Melanocyte of skin (primary cell): Measurements from ENCODE around the gene DNASE2. TPM values are rescaled to one million over a fixed set of nuclear protein-coding genes. Genes with fewer than 3 reads are reported as not detected.

Source experiments
- small RNA-seq, 2 donors: library from RNA; depleted of rRNA; stranded (forward); fragments of <200 nt; gene quantifications; one replicate each; pipeline ENCODE3, GENCODE V24; 2012
- total RNA-seq, 2 donors: library from RNA; depleted of rRNA; stranded (reverse); fragments of >200 nt; gene quantifications; 2 replicates each; pipeline ENCODE4 v1.2.3, GENCODE V29; 2012

DNASE2 gene, protein sequence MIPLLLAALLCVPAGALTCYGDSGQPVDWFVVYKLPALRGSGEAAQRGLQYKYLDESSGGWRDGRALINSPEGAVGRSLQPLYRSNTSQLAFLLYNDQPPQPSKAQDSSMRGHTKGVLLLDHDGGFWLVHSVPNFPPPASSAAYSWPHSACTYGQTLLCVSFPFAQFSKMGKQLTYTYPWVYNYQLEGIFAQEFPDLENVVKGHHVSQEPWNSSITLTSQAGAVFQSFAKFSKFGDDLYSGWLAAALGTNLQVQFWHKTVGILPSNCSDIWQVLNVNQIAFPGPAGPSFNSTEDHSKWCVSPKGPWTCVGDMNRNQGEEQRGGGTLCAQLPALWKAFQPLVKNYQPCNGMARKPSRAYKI
- total RNA-seq, result 10 to 100 TPM; 28.0 to 42.3 TPM

DNA sequence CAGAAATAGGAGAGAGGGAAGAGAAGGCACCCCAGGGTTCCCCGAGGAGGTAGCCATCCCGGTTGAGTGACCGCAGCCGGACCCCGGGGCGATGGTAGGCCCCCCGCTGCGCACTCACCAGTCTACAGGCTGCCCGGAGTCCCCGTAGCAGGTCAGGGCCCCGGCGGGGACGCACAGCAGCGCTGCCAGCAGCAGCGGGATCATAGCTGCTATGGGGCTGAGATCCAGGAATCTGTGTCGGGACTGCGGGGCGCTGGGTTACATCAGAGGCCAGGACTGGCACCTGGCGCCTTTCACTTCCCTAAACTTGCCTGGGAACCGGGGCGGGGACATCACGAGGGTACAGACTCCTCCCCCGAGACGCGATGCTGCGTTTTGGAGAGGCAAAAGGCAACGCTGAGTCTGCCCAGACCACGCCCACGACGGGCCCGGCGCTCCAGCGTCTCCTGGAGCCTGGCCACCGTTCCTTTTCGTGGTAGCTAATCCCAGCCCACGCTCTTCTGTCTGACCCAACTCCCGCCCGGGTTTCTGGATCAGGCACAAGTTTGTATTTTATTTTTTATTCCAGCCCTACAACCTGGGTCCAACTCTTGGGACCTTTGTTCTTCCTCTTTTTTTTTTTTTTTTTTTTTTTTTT, at the start of gene DNASE2:
DNASE2 (minus strand) TSS at position 278 of the 637 bp plus-strand sequence; CDS start at position 204, 74 bp downstream.

DNA sequence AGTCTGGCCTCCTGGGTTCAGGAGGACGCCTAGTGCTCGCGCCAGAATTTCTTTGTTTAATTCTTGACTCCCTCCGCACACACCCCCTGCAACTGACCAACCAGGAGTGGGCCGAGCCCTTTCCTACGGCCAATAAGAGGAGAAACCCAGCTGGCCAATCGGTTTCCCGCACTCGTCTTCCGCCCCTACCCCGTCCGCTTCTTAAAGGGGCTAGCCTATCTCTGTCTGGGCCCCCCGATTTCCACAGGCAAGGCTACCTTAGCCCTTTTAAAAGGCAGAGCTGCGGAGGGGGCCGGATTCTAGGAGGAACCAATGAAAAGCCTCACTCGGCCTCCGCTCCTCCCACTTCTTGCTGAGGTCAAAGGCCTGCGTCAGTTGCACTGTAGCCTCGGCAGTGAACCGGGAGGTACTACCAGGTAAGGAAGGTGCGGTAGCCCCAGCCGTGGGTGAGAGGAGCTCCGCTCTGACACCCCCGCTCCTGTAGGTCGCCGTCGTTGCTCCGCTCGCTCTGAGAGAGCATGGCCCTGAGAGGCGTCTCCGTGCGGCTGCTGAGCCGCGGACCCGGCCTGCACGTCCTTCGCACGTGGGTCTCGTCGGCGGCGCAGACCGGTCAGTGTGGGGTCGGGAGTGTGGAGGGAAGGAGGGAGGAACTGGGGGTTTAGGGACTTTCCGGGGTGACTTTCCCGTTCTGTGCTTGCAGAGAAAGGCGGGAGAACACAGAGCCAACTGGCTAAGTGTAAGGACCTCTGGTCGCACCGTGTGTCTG, 9.7 kb upstream of the DNASE2 start, which contains the start of gene GCDH:
GCDH (plus strand) TSS at position 374 of the 766 bp plus-strand sequence; CDS start at position 519, 145 bp downstream.

DNA sequence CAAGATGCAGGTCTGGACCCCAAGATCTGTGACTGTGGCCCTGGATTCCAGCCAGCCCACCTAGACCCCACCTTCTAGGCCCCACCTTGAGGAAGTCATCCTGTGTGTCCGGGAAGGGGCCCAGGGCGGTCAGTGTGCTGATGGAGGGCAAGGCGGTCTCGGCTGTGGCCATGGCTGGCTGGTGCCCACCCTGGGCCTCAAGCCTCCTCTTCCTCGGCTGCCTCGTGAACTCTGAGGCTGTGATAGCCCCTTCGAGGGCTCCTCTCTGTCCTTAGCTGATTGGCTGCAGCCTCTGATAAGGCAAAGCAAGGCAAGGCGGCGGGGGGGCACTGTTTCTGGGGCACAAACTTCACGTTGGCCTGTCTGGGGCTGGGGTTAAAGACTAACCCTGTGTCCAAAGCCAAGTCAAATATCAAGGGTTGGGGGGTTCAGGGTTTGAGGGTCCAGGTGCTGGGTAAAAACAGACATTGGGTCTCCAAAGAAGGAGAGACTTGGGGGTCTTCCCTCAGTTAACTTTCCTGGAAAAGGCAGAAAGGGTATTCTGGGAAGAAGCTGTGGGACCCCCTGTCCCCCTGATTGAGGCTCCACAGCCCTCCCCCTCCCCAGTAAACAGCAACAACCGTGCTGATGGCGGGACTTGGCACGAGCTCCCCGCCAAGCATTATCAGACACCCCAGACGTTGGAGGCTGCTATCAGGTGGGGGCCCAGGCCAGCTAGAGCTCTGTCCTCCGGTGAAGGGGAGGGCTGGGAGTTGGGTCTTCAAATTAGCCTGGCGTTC, 5.9 kb upstream of the DNASE2 start, which contains the start of gene KLF1:
KLF1 (minus strand) TSS at position 233 of the 779 bp plus-strand sequence; CDS start at position 172, 61 bp downstream.

DNA sequence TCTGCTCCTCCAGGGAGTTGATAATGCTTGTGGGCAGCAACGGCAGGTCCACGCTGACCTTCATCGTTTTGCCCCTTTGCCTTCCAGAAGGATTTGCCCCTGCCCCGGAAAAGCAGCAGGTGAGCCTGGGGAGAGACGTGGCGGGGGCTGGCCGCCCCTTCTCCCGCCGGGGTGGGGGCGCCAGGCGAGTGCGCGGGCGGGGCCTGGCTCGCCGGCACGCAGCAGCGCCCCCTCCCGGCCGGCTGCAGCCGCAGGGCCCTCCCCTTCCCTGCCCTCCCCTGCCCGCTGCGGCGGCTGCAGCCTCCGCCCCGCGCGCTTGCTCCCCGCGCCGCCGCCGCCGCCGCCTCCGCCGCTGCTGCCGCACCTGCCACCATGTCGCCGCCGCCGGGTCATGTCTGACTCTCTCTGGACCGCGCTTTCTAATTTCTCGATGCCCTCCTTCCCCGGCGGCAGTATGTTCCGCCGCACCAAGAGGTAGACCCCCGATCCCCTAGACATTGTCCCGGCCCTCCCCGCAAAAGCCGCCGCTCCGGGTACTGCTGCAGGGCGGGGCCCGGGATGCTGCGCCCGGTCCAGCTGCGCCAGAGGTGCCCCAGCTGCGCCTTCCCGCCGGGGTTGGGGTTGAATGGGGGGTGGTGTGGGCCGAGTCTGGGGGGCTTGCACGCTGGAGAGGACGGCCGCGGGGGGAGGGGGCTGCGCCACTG, 42.9 kb downstream of the DNASE2 start, which contains the start of gene MAST1:
MAST1 (plus strand) TSS at position 334 of the 704 bp plus-strand sequence; CDS start at position 392, 58 bp downstream.

DNA sequence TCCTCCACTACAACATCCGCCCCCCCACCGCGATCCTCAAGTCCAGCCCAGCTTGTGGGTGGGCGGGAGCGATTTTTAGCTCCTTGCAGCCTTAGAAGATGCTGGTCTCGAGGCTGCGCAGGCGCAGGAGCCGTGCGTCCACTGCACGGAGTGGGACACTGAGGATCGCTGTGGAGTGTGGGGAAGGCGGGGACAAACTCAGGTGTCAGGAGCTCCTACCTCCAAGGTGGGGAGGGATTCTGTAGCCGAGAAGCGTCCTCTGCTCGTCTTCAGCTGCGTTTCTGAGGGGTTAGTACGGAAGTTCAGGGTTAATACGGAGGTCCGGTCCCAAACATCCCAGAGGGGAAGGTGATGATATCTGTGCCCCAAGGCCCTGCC, 46.7 kb downstream of the DNASE2 start, which contains the start of gene RTBDN:
RTBDN (minus strand) TSS at position 14 of the 378 bp plus-strand sequence. CDS start 4,600 bp downstream, outside the sequence.

Small RNAs within 50 kb of the gene (small RNA-seq; reads per million reads assigned to genes)
- gene MIR5695 (1.2 to 1.7 reads per million in 2 donors), gene MIR6794 (0 reads per million in 2 donors)

Other genes with a start within 250 kb of the DNASE2 start
- 10 to 100 TPM; 38.3 to 57.5 TPM for gene MAN2B1, start 214.7 kb downstream of the DNASE2 start, total RNA-seq
- gene WDR83, start 214.6 kb downstream of the DNASE2 start, total RNA-seq, result 1 to 10 TPM; 7.3 to 8.6 TPM
- gene DHPS, start 199.6 kb downstream of the DNASE2 start, total RNA-seq, result 10 to 100 TPM; 67.4 to 85.9 TPM
- not detected for gene GNG14, start 193.5 kb downstream of the DNASE2 start, total RNA-seq
- 10 to 100 TPM; 14.1 to 14.7 TPM for gene FBXW9, start 184.8 kb downstream of the DNASE2 start, total RNA-seq
- 10 to 100 TPM; 62.6 to 71.9 TPM for gene TNPO2, start 157.5 kb downstream of the DNASE2 start, total RNA-seq
- 100 to 1,000 TPM; 107 to 194 TPM for gene TRIR, start 146.8 kb downstream of the DNASE2 start, total RNA-seq
- gene GET3, start 144.0 kb downstream of the DNASE2 start, total RNA-seq, result 100 to 1,000 TPM in 1 of 2 donors, 10 to 100 TPM in 1; 90.9 to 129 TPM
- under 1 TPM in 1 of 2 donors, not detected in 1; under 0.01 TPM for gene BEST2, start 129.7 kb downstream of the DNASE2 start, total RNA-seq
- gene HOOK2, start 105.9 kb downstream of the DNASE2 start, total RNA-seq, result 1 to 10 TPM; 6.7 to 8.6 TPM
- gene JUNB, start 90.0 kb downstream of the DNASE2 start, total RNA-seq, result 10 to 100 TPM; 65.3 to 88.4 TPM
- gene PRDX2, start 79.6 kb downstream of the DNASE2 start, total RNA-seq, result 100 to 1,000 TPM; 148 to 258 TPM
- gene THSD8, start 79.4 kb downstream of the DNASE2 start, total RNA-seq, result not detected
- gene RNASEH2A, start 74.9 kb downstream of the DNASE2 start, total RNA-seq, result 10 to 100 TPM; 26.2 to 69.3 TPM
- gene RTBDN, start 46.9 kb downstream of the DNASE2 start, total RNA-seq, result not detected
- gene MAST1, start 42.9 kb downstream of the DNASE2 start, total RNA-seq, result 1 to 10 TPM in 1 of 2 donors, under 1 TPM in 1; 0.33 to 2.1 TPM
- gene KLF1, start 5.8 kb upstream of the DNASE2 start, total RNA-seq, result under 1 TPM in 1 of 2 donors, not detected in 1; under 0.01 TPM
- 10 to 100 TPM; 41.0 to 59.6 TPM for gene GCDH, start 9.7 kb upstream of the DNASE2 start, total RNA-seq
- under 1 TPM in 1 of 2 donors, not detected in 1; 0.69 TPM for gene SYCE2, start 37.8 kb upstream of the DNASE2 start, total RNA-seq
- gene FARSA, start 52.3 kb upstream of the DNASE2 start, total RNA-seq, result 100 to 1,000 TPM in 1 of 2 donors, 10 to 100 TPM in 1; 77.4 to 131 TPM
- 1,000 to 10,000 TPM; 1,570 to 2,282 TPM for gene CALR, start 57.2 kb upstream of the DNASE2 start, total RNA-seq
- gene RAD23A, start 64.4 kb upstream of the DNASE2 start, total RNA-seq, result 100 to 1,000 TPM; 146 to 147 TPM
- 10 to 100 TPM; 20.3 to 21.3 TPM for gene GADD45GIP1, start 75.8 kb upstream of the DNASE2 start, total RNA-seq
- gene DAND5, start 88.1 kb upstream of the DNASE2 start, total RNA-seq, result not detected
- gene NFIX, start 114.0 kb upstream of the DNASE2 start, total RNA-seq, result 10 to 100 TPM; 19.6 to 27.2 TPM
- gene LYL1, start 221.4 kb upstream of the DNASE2 start, total RNA-seq, result 1 to 10 TPM; 4.8 to 7.0 TPM
- gene TRMT1, start 235.3 kb upstream of the DNASE2 start, total RNA-seq, result 10 to 100 TPM; 21.7 to 35.0 TPM
- gene NACC1, start 236.8 kb upstream of the DNASE2 start, total RNA-seq, result 10 to 100 TPM; 51.6 to 76.9 TPM